AG09319 (cell line): Measurements from ENCODE around the gene GNA12.
"Not testable (repeated sequence)": the region's sequence is repeated elsewhere in the genome, so short reads cannot be mapped to it uniquely, and the experiment has no call there.

Experiments
- DNase-seq: peaks from one replicate; pipeline ENCODE4 v3.0.0-alpha.2; 2010; ENCODE audit warnings: low read depth; ENCODE audit errors: extremely low read depth
- TF ChIP-seq, protein P1 (sequence below): IDR thresholded peaks from 2 replicates; pipeline ENCODE4 v1.5.1; 2011; ENCODE audit warnings: low read depth, mild to moderate bottlenecking, inconsistent platforms, low read length, moderate library complexity

Gene GNA12

DNA sequence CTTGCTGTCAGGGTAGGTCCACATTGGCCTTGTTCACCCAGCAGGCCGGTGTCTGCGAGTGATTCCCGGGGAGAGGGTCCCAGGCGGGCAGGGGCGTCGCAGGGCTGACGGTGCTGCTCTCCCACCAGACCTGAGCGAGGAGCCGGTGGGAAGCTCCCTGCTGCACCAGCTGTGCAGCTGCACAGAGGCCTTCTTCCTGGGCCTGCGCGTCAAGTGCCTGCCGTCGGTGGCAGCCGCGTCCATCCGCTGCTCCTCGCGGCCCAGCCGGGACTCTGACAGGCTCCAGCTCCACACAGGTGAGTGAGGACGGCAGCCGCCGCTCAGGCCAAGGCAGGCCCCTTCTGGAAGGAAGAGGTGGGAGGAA lies 141.5 kb downstream of the GNA12 start:
- TF ChIP-seq, protein P1, sequence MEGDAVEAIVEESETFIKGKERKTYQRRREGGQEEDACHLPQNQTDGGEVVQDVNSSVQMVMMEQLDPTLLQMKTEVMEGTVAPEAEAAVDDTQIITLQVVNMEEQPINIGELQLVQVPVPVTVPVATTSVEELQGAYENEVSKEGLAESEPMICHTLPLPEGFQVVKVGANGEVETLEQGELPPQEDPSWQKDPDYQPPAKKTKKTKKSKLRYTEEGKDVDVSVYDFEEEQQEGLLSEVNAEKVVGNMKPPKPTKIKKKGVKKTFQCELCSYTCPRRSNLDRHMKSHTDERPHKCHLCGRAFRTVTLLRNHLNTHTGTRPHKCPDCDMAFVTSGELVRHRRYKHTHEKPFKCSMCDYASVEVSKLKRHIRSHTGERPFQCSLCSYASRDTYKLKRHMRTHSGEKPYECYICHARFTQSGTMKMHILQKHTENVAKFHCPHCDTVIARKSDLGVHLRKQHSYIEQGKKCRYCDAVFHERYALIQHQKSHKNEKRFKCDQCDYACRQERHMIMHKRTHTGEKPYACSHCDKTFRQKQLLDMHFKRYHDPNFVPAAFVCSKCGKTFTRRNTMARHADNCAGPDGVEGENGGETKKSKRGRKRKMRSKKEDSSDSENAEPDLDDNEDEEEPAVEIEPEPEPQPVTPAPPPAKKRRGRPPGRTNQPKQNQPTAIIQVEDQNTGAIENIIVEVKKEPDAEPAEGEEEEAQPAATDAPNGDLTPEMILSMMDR: no peak

DNA sequence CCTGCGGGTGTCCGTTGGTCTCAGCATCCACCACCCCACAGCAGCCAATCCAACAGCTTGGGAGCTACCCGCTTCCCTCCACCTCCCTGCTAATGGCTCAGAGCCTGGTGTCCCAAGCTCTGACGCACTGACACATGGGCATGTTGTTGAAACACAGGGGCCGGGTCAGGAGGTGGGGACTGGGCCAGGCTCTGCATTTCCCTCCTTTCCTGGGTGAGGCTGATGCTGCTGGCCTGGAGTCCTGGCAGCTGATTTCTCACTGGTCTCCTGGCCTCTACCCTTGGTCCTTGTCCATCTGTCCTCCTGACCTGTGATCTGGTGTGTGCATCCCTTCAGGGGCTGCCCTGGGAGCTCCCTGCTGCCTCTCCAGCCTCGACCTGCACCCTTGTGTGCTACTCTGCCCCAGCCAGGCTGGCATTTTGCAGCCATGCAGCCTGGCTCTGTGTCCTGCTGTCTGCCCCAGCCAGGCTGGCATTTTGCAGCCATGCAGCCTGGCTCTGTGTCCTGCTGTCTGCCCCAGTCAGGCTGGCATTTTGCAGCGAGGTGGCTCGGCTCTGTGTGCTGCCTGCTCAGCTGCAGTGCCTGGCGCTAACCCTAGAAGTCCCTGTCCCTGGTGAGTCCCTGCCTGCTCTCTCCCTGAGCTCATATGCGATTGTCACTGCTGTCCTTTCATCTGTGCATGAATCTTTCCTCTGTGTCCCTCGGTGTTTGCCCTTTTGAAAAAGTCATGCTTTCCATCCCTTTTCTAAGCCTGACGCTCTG lies 142.1 kb downstream of the GNA12 start:
- no peak for DNase-seq

More for the DNA sequence above, 141.5 kb downstream of the GNA12 start:
- no peak for DNase-seq

DNA sequence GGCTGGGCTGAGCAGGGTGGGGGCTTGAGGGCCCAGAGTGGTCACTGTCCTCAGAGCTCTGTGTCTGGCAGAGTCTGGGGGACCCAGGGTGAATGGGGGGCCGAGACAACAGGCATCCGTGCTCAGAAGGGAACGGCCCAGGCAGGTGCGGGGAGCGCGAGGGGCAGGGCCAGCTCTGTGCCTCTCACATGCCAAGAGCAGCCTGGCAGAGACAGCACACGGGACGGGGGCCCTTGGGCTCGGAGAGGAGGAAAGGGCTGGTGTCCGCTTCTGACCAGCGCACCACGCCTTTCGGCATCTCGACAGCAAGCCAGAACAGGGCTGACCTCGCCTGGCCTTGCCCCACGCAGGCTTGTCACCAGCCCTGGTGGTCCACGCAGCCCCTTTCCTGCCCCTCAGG lies 142.7 kb downstream of the GNA12 start:
- TF ChIP-seq, protein P1: no peak
- no peak for DNase-seq

More for the DNA sequence above, 142.1 kb downstream of the GNA12 start:
- TF ChIP-seq, protein P1: no peak

DNA sequence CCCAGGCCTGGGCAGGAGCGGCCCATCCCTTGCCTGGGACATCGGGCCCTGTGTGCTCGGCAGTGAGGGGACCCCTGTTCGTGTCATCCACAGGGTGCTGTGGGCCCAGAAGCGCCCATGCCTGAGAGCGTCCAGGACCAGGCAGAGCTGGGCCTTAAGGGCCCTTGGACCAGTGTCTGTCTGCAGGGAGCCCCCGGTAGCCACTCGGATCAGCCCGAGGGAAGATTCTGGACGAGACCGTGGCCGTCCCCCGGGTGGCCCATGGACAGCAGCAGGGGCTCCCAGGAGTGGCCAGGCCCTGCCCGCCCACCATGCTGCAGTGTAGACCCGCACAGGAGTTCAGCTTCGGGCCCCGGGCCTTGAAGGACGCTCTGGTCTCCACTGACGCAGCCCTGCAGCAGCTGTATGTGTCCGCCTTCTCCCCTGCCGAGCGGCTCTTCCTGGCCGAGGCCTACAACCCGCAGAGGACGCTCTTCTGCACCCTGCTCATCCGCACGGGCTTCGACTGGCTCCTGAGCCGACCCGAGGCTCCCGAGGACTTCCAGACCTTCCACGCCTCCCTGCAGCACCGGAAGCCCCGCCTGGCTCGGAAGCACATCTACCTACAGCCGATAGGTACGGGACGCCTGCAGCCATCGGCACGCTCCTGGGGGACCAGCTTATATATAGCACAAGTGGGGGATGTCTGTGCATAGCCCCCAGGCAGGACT lies 143.8 kb downstream of the GNA12 start:
- TF ChIP-seq, protein P1: no peak

DNA sequence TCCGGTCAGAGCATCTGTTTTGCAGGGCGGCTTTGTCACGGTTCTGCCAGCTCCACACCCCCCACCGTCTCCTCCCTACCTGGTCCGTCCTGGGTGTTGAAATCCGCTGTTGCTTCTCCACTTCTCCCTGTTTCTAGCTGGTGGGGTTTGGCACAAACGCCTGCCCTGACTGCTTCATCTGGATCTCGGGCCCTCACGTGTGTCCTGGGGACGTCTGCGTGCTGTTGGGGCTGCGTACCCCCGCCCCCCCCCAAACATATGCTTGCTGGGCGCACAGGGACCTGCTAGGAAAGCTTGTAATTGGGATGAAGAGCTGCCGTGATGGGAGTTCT lies 144.9 kb downstream of the GNA12 start:
- TF ChIP-seq, protein P1: no peak
- no peak for DNase-seq

More for the DNA sequence above, 143.8 kb downstream of the GNA12 start:
- DNase-seq: no peak

DNA sequence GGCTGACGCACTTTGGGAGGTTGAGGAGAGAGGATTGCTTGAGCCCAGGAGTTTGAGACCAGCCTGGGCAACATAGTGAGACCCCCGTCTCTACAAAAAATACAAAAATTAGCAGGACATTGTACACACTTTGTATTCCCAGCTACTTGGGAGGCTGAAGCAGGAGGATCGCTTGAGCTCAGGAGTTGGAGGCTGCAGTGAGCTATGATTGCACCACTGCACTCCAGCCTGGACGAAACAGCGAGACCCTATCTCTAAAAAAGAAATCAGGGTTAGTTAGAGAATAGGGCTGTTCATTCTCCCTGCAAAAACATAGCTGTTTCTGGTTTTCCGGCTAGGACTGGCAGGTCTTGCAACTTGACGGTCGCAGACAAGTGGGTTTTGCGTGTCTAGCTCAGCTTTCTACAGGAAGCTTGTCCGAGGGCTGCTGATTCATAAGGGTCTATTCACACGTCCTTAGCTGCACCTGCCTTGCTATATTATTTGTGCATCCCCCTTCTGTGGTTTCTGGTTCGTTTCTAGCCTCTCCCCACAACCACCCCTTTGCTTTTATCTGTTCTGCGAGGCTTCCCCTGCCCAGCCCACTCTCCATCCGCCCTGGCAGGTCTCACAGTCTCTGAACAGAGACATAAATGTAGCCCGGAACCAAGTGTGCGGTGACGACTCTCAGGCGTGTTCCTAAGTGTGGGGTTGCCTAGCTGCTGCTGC lies 145.4 kb downstream of the GNA12 start:
- DNase-seq: no peak

DNA sequence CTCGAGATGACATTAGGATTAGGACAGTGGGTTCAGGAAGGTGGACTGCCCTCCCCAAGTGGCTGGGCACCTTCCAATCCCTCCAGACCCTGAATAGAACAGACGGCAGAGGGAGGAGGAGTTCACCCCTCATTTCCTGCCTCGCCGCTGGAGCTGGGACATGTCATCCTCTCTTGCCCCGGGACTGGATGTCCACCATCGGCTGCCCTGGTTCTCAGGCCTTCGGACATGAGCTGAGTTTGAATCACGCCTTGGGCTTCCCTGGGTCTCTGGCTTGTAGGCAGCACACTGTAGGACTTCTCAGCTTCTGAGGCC lies 150.0 kb downstream of the GNA12 start:
- DNase-seq: not testable (repeated sequence)

More for the DNA sequence above, 145.4 kb downstream of the GNA12 start:
- TF ChIP-seq, protein P1: no peak

DNA sequence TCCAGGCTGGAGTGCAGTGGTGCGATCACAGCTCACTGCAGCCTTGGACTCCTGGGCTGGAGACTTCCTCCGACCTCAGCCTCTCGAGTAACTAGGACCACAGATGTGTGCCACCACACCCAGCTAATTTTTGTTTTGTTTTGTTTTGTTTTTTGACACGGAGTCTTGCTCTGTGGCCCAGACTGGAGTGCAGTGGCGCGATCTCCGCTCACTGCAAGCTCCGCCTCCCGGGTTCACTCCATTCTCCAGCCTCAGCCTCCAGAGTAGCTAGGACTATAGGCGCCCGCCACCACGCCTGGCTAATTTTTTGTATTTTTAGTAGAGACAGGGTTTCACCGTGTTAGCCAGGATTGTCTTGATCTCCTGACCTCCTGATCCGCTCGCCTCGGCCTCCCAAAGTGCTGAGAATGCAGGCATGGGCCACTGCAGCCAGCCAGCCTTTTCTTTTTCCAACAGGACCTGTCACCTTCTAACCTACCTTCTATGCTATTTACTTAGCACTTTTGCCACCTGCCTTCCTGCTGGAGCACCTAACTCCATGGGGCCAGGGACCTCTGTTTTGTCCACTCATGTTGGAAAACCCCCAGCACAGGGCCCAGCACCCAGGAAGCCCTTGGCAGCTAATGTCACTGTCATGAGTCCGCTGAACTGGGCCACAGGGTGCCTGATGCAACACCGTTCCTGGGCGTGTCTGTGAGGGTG lies 150.5 kb downstream of the GNA12 start:
- DNase-seq: not testable (repeated sequence)
